OCI-LY3 (cell line): Measurements from ENCODE around the gene ZSCAN31.

Source experiments
- EZH2phosphoT487 ChIP-seq: fragments of 200-600 bp; shearing (Covaris generic); IDR thresholded peaks from 2 replicates; pipeline ENCODE4 v1.6.1; 2018; ENCODE audit warnings: antibody characterized with exemption, mixed run types, low read depth
- TF ChIP-seq, protein P1 (sequence below): fragments of 200-600, 300-600 bp; sonication (generic); IDR thresholded peaks from 2 replicates; pipeline ENCODE4 v1.5.1; 2014; ENCODE audit warnings: antibody characterized with exemption, low read length, low read depth

DNA sequence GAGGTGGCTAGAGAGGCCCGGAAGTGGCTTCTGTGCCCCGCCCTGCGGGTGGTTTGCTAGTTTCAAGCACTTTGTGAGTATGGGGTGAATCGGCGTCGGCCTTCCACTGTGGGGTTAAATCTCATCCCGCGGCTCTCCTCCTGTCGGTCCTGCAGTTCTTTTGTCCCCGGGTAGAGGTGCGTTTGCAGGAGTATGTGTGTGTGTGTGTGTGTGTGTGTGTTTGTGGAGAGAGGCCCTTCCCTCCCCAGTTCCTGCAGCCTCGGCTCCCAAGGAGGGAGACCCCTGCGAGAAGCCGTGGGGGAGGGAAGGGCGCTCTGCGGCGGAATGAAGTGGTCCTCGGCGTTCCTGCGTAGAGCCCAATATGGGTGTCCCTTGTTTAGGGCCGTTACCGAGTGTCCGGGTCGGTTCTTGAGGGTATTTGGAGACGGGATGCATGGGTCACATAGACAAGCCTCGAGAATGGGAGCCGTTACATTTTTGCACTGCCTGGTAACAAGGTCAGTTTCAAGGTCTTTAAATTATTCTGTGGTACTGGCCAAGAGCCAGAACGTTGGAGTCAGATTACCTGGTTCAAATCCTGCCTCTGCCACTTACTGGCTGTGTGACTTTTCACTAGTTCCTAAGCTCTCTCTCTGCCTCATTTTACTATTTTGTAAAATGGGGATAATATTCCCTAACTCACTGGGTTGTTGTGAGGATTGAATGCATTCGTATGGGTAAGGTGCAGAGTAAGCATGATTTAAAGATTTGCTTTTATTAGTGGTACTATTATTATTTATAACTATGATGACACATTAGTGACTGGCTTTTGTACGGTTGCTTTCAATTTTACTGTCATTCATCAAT, 14.2 kb upstream of the ZSCAN31 start, which contains the start of gene ZKSCAN3:
- TF ChIP-seq EZH2phosphoT487 = no peak
- TF ChIP-seq, protein P1, sequence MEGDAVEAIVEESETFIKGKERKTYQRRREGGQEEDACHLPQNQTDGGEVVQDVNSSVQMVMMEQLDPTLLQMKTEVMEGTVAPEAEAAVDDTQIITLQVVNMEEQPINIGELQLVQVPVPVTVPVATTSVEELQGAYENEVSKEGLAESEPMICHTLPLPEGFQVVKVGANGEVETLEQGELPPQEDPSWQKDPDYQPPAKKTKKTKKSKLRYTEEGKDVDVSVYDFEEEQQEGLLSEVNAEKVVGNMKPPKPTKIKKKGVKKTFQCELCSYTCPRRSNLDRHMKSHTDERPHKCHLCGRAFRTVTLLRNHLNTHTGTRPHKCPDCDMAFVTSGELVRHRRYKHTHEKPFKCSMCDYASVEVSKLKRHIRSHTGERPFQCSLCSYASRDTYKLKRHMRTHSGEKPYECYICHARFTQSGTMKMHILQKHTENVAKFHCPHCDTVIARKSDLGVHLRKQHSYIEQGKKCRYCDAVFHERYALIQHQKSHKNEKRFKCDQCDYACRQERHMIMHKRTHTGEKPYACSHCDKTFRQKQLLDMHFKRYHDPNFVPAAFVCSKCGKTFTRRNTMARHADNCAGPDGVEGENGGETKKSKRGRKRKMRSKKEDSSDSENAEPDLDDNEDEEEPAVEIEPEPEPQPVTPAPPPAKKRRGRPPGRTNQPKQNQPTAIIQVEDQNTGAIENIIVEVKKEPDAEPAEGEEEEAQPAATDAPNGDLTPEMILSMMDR = no peak
